ENCODE data around the gene TSC22D1. TPM values are rescaled to one million over a fixed set of nuclear protein-coding genes. Genes with fewer than 3 reads are reported as not detected.
"Not testable (repeated sequence)": the region's sequence is repeated elsewhere in the genome, so short reads cannot be mapped to it uniquely, and the experiment has no call there.

TSC22D1 gene
- total RNA-seq, 1 donor = 173 TPM

- TF ChIP-seq, protein P1, sequence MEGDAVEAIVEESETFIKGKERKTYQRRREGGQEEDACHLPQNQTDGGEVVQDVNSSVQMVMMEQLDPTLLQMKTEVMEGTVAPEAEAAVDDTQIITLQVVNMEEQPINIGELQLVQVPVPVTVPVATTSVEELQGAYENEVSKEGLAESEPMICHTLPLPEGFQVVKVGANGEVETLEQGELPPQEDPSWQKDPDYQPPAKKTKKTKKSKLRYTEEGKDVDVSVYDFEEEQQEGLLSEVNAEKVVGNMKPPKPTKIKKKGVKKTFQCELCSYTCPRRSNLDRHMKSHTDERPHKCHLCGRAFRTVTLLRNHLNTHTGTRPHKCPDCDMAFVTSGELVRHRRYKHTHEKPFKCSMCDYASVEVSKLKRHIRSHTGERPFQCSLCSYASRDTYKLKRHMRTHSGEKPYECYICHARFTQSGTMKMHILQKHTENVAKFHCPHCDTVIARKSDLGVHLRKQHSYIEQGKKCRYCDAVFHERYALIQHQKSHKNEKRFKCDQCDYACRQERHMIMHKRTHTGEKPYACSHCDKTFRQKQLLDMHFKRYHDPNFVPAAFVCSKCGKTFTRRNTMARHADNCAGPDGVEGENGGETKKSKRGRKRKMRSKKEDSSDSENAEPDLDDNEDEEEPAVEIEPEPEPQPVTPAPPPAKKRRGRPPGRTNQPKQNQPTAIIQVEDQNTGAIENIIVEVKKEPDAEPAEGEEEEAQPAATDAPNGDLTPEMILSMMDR (IDR thresholded peaks at IDR 0.05; ENCODE audit: extremely low read depth, low read depth, low read length) = no peak
- peak overlapping the region; percentile 6 for H3K27ac ChIP-seq (ENCODE audit: low read depth, low read length)
- peaks cover 37% of the 10 kb centered on the region for H4K20me1 ChIP-seq (ENCODE audit: insufficient read depth, low read length)
- peak overlapping the region; percentile 31 for H3K4me2 ChIP-seq (ENCODE audit: insufficient read depth, low read length)
- no peaks in the 10 kb centered on the region for H3K27me3 ChIP-seq (ENCODE audit: insufficient read depth, low read length)
- H2AFZ ChIP-seq (ENCODE audit: low read length) = no peak overlapping the region
- peaks cover 99% of the 10 kb centered on the region for H3K79me2 ChIP-seq (ENCODE audit: insufficient read depth, low read length)
- peaks cover 5% of the 10 kb centered on the region for H3K36me3 ChIP-seq (ENCODE audit: insufficient read depth, low read length)
- no peak for DNase-seq (ENCODE audit: insufficient read length, low spot score, missing footprints)
- no peak overlapping the region for H3K4me3 ChIP-seq (ENCODE audit: insufficient read depth, low read length)
- peaks cover 15% of the 10 kb centered on the region for H3K4me1 ChIP-seq (ENCODE audit: insufficient read depth, low read length)
- no peaks in the 10 kb centered on the region for H3K9me3 ChIP-seq (ENCODE audit: low read depth, low read length)
Observed at GRCh38 chr13:44565881-44566280, 10.2 kb downstream of the TSC22D1 start.

- TF ChIP-seq, protein P1 (IDR thresholded peaks at IDR 0.05; ENCODE audit: extremely low read depth, low read depth, low read length) = no peak
- Histone ChIP-seq H2AFZ (ENCODE audit: low read length) (no peak overlapping the region), H4K20me1 (ENCODE audit: insufficient read depth, low read length) (peaks cover 39% of the 10 kb centered on the region), H3K79me2 (ENCODE audit: insufficient read depth, low read length) (peaks cover 97% of the 10 kb centered on the region), H3K27me3 (ENCODE audit: insufficient read depth, low read length) (no peaks in the 10 kb centered on the region), H3K27ac (ENCODE audit: low read depth, low read length) (no peak overlapping the region), H3K4me2 (ENCODE audit: insufficient read depth, low read length) (no peak overlapping the region), H3K36me3 (ENCODE audit: insufficient read depth, low read length) (peaks cover 5% of the 10 kb centered on the region), H3K4me3 (ENCODE audit: insufficient read depth, low read length) (no peak overlapping the region), H3K9me3 (ENCODE audit: low read depth, low read length) (no peaks in the 10 kb centered on the region), H3K4me1 (ENCODE audit: insufficient read depth, low read length) (peaks cover 13% of the 10 kb centered on the region)
- DNase-seq (ENCODE audit: insufficient read length, low spot score, missing footprints) = no peak
Observed at GRCh38 chr13:44564936-44565335, 11.2 kb downstream of the TSC22D1 start.

- not testable (repeated sequence) for DNase-seq (ENCODE audit: insufficient read length, low spot score, missing footprints); H3K9me3 ChIP-seq (ENCODE audit: low read depth, low read length); H3K4me2 ChIP-seq (ENCODE audit: insufficient read depth, low read length); H3K4me3 ChIP-seq (ENCODE audit: insufficient read depth, low read length); H3K36me3 ChIP-seq (ENCODE audit: insufficient read depth, low read length); H3K27me3 ChIP-seq (ENCODE audit: insufficient read depth, low read length); H3K27ac ChIP-seq (ENCODE audit: low read depth, low read length); H3K4me1 ChIP-seq (ENCODE audit: insufficient read depth, low read length); H2AFZ ChIP-seq (ENCODE audit: low read length)
- H4K20me1 ChIP-seq (ENCODE audit: insufficient read depth, low read length) = peaks cover 30% of the 10 kb centered on the region
- H3K79me2 ChIP-seq (ENCODE audit: insufficient read depth, low read length) = peaks cover 95% of the 10 kb centered on the region
Observed at GRCh38 chr13:44562853-44563252, 13.3 kb downstream of the TSC22D1 start.

- no peak overlapping the region for H3K27ac ChIP-seq (ENCODE audit: low read depth, low read length)
- H2AFZ ChIP-seq (ENCODE audit: low read length) = no peak overlapping the region
- H3K27me3 ChIP-seq (ENCODE audit: insufficient read depth, low read length) = no peaks in the 10 kb centered on the region
- H3K4me2 ChIP-seq (ENCODE audit: insufficient read depth, low read length) = no peak overlapping the region
- no peaks in the 10 kb centered on the region for H3K9me3 ChIP-seq (ENCODE audit: low read depth, low read length)
- H3K4me1 ChIP-seq (ENCODE audit: insufficient read depth, low read length) = peaks cover 3% of the 10 kb centered on the region
- TF ChIP-seq, protein P1 (IDR thresholded peaks at IDR 0.05; ENCODE audit: extremely low read depth, low read depth, low read length) = no peak
- H3K79me2 ChIP-seq (ENCODE audit: insufficient read depth, low read length) = peaks cover 90% of the 10 kb centered on the region
- H4K20me1 ChIP-seq (ENCODE audit: insufficient read depth, low read length) = peaks cover 17% of the 10 kb centered on the region
- no peak for DNase-seq (ENCODE audit: insufficient read length, low spot score, missing footprints)
- no peak overlapping the region for H3K4me3 ChIP-seq (ENCODE audit: insufficient read depth, low read length)
- peaks cover 8% of the 10 kb centered on the region for H3K36me3 ChIP-seq (ENCODE audit: insufficient read depth, low read length)
Observed at GRCh38 chr13:44561351-44561750, 14.8 kb downstream of the TSC22D1 start.
